NCI-H526 treated with DMSO at 0.1 percent for 48 hours (cell line): ENCODE measurements around the gene CEP72.
"Not testable (repeated sequence)": the region's sequence is repeated elsewhere in the genome, so short reads cannot be mapped to it uniquely, and the experiment has no call there.

Experiments
- DNase-seq: peaks from one replicate; lab custom pipeline; 2025; lab: John Stamatoyannopoulos, UW

The CEP72 gene

DNA sequence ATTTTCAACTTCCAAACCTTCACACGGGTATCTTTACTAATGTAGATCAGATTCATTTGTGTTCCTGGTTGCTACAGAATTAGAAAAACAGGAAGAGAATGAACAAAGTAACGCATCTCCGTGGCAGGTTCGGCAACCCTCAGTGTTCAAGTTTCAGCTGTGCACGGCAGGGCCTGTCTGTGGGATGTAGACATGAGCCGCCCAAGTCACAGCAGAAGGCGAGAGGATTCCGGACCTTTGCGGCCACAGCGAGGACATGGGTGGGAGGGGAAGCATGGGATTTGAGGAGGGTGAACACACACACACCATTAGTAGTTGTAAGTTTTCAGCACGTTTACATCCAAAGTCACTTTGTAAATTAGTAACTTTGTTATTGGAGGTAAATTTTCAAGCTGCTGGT lies 31.7 kb upstream of the CEP72 start:
- DNase-seq: no peak

DNA sequence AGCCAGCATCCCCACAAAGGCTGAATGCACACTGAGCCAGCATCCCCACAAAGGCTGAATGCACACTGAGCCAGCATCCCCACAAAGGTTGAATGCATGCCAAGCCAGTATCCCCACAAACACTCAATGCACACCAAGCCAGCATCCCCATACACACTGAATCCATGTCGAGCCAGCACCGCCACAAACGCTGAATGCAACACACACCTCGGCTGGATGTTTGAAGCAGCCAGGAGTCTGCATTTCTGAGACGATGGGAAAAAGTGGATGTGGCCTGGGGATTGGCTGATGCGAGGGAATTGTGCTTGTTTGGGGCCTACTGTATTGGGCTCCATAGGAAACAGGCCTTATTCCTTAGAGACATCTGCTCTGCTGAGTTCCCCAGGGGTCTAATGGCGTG lies 30.9 kb upstream of the CEP72 start:
- no peak for DNase-seq

DNA sequence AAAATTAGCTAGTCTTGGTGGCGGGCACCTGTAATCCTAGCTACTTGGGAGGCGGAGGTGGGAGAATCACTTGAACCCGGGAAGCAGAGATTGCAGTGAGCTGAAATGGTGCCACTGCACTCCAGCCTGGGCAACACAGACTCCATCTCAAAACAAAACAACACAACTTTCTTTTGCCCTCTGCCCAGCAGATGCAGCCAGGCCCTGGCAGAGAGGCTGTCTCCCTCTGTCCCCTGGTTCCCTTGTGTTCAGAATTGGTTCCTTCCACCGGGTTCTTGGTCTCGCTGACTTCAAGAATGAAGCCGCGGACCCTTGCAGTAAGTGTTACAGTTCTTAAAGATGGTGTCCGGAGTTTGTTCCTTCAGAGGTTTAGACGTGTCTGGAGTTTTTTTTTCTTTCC lies 30.2 kb upstream of the CEP72 start:
- DNase-seq: no peak

DNA sequence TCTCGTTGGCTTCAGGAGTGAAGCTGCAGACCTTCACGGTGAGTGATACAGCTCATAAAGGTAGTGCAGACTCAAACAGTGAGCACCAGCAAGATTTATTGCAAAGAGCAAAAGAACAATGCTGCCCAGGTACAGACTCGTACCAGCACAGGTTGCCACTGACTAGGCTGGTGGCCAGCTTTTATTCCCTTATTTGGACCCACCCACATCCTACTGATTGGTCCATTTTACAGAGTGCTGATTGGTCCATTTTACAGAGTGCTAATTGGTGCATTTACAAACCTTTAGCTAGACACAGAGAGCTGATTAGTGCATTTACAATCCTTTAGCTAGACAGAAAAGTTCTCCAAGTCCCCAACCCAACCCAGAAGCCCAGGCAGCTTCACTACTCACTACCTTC lies 29.7 kb upstream of the CEP72 start:
- not testable (repeated sequence) for DNase-seq

DNA sequence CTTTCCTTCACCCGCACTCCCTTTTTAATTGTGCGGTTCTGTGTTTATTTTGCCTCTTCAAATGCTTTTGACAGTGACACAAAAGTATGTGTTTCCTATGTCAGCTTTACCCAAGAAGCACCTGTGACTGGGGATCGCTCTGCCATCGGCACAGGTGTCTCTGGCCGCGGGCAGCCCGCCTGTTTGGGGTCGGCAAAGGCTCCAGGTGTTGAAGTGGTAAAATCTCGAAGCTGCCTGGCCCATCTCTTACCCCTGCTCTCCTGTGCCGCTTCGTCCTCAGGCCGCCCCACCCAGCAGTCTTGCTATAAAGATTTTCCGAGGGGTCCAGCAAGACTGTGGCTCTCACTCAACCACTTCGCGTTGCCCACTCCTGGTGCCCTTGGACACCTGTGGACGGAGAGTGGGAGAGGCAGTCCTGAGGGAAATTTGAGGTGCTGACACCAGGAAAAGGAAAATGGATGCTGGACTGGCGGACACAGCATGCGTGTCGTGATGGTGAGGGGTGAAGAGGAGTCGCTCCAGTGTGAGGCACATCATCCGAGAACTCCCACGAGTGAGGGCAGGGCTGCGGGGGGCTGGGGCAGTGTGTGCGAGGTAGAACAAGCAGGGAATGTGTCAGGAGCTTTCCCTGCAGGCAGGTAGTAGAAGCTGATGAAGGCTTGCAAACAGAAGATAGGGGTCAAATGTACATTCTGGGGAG lies 29.1 kb upstream of the CEP72 start:
- DNase-seq: no peak

DNA sequence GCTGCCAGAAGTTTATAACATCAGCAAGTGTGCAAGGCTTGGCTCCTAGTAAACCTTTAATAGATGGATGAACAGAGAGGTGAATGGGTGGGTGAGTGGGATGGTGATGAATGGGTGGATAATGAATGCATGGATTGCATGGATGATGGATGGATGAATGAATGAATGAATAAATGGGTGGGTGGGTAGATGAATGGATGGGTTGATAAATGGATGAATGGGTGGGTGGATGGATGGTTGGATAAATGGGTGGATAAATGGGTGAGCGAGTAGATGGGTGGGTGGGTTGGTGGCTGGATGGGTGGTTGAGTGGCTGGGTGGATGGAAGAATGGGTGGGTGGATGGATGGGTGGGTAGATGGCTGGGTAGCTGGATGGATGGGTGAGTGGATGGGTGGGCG lies 28.5 kb upstream of the CEP72 start:
- no peak for DNase-seq

DNA sequence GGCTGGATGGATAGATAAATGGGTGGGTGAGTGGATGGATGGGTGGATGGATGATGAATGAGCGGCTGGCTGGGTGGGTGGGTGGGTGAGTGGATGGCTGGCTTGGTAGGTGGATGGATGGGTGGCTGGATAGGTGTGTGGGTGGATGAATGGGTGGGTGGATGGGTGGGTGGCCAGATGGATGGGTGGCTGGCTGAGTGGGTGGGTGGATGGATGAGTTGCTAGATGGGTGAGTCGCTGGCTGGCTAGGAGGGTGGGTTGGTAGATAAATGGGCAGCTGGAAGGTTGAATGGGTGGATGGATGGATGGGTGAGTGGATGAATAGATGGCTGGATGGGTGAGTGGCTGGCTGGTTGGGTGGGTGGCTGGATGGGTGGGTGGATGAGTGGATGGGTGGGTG lies 27.9 kb upstream of the CEP72 start:
- DNase-seq: no peak

DNA sequence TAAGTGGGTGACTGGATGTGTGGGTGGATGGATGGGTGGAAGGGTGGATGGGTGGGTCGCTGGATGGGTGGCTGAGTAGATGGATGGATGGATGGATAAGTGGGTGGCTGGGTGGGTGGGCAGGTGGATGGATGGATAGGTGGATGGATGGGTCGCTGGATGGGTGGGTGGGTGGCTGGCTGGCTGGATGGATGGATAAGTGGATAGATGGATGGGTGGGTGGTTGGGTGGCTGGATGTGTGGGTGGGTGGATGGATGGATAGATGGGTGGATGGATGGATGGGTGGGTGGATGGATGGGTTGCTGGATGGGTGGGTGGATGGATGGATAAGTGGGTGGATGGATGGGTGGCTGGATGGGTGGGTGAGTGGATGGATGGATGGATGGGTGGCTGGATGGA lies 27.3 kb upstream of the CEP72 start:
- DNase-seq: no peak

DNA sequence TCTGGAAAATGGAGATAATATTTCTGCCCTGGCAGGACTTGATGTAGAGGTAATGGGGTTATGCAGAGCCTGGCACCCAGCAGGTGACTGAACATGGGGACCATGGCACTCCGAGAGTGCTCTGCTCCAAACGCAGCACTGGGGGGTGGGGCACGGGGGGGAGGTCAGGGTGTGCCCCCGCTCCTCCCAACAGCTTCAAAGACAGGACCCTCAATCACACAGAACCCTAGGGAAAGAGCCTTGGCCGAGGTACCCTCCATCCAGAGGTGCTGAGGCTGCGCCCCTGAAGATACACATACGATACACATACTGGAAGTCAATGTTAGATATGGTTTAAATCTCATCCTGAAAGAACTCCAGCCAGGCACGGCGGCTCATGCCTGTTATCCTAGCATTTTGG lies 26.6 kb upstream of the CEP72 start:
- DNase-seq: no peak

DNA sequence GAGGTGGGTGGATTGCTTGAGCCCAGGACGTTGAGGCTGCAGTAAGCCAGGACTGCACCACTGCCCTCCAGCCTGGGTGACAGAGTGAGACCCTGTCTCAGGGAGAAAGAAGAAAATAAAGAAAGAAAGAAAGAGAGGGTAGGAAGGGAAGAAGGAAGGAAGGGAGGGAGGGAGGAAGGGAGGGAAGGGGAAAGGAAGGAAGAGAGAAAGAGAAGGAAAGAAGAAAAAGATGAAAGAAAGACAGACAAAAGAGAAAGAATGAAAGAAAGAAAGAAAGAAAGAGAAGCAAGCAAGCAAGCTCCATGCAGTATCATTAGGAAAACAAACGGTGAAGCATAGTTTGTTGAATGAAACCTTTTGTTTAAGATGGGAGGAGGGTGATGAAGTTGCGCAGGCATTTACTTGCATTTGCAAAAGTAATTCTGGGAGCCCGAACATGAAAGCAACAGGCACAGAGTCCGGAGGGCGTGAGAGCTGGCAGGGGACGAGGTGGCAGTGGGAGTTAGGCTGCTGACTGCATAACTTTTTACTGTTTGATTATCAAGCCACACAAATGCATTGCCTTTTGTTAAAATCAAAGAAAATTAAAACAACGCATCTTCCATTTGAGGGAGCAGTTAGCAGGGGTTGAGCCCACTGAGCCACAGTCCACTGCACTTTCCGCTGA lies 26.0 kb upstream of the CEP72 start:
- no peak for DNase-seq

DNA sequence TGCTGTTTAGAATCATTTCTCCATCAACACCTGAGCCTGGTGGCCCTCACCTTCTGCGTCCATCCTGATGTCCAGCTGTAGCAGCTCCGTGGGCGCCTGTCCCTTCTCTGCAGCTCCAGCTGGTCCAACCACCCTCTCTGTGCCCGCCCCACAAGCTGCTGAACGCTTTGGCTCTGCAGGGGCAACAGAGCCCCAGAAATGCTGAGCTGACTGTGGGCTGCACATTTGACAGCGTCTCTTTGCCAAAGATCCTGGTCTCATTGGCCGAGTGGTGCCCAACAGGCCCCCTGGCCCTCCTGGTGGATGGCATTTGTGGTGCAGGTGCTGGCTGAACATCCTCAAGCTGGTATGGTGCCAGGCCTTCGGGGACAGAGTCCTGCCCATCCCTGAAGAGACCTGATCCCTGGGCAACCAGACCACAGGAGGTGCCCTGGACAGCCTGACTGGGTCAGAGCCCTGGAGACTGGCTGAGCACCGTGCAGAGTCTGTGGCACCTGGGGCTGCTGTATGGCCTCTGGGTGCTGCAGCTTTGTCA lies 25.3 kb upstream of the CEP72 start:
- DNase-seq: no peak

DNA sequence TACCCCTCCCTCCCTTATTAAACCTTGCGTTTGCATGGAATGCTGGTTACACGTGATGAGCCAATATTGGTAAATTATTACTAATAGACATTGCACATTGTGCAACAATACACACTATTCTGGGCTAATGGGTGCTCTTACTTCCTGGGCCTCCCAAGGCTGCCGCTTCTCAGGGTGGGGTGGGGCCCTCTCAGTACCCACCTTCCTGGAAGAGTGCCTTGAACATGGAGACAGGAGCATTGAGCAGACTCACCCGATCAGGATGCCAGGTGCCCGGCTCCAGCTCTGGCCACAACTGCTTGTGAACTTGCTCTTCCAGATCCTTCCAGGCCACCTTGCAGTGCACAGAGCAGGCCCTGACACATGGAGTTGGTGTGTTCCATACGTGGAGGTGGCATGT lies 24.7 kb upstream of the CEP72 start:
- DNase-seq: no peak

DNA sequence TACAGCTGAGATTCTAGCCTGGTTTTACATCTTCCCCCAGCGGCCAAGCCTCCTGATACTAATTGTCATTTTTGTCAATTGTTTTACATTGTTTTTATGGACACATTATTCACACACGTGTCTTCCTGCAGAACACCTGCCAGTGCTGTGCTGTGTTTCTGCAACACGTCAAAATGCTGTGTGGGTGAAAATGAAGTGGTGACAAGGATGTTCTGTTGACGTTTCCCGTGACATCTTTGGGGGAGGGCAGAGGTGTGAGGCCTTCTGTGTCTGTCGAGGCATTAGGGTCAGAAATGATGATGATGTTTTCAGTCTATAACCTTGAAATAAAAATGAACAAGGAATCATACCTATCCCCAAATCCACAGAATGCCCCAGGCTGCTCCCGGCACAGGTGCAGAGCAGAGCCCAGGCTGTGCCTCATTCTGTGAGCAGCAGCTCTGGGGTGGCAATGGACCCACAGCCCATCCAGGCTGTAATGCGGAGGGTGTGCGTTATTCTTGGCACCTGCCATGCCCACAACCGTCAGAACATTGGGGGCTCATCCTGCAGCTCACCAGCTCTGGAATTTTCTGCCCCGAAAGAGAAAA lies 23.6 kb upstream of the CEP72 start:
- DNase-seq: no peak

DNA sequence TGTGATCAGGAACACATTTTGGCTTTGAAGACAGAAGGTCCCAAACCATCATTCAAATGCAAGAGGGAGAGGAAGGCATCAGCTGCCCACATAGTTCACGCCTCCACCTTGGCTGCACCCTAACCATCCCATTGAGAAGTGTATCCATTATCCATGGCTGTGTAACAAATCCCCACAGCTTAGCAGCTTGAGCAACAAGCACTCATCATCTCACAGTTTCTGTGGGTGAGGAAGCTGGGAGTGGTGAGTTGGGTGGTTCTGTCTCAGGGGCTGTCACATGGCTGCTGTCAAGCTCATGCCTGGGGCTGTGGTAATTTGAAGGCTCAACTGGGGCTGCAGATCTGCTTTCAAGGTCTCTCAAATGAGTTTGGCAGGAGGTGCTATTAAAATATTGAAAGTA lies 23.0 kb upstream of the CEP72 start:
- DNase-seq: no peak

DNA sequence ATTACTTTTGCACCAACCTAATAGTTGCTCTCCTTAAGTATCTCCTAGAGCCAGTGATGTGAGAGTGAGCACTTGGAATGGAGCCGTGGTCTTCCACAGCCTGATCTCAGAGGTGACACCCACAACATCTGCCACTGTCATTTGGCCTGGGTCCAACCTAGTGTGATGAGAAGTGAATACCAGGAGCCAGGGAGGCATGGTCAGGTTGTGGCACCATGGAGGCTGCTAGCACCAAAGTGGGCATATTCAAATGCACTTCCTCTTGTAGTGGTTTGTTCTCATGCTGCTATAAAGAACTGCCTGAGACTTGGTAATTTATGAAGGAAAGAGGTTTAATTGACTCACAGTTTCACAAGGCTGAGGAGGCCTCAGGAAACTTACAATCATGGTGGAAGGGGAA lies 22.6 kb upstream of the CEP72 start:
- no peak for DNase-seq

DNA sequence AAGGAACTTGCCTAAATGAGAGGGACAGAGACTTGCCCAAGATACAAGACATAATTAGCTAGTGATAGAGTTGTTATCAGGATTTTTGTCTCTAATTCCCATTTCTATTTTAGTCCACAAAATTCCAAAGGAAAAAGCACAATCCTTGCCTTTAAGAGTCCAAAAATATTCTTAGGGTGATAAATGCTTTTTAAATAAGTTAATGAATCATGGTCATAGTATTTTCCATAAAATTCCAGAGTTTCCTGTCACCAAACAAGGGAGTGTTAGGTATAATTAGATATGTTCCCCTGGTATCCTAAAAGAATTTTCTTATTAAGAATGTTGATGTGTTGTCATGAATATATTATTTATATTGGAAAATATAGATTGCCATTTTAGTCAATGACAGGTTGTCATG lies 21.8 kb upstream of the CEP72 start:
- DNase-seq: no peak

DNA sequence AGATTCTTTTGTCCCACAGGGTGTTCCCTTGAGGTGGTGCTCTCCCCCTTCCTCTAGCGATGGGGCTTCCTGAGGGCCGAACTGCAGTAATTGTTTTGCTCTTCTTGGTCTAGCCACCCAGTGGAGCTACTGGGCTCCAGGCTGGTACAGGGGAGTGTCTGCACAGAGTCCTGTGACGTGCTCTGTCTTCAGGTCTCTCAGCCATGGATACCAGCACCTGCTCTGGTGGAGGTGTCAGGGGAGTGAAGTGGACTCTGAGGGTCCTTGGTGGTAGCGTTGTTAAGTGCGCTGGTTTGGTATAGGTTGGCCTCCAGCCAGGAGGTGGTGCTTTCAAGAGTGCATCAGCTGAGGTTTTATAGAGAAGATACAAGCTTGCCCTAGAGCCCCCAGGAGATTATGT lies 20.4 kb upstream of the CEP72 start:
- no peak for DNase-seq

DNA sequence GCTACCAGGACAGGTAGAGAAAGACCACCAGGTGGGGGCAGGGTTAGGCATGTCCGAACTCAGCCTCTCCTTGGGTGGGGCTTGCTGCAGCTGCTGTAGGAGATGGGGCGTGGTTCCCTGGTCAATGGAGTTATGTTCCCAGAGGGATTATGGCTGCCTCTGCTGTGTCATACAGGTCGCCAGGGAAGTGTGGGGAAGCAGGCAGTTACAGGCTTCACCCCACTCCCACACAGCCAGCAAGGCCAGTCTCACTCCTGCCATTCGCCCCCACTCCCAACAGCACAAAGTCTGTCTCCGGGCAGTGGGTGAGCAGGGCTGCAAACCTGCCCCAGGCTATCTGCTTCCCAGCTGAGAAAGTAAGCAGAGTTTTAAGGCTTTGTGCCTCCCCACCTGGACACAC lies 20.0 kb upstream of the CEP72 start:
- DNase-seq: no peak

DNA sequence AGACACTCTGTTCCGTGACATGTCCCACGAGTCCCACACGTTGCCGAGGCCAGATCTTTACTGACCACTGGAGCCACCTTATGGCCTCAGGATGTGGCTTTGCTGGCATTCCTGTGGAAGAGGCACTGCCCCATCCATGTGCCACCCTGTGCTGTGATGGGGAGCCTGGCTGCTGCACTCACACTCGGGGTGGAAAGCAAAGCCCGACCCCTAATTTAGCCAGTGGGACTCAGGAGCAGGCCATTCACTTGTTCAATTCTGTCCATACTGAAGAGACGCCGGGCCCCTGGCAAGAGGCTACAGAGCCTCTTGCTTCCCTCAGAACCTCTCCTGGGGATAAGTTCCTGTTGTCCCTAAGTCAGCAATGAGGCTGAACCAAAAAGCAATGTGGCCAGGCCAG lies 18.6 kb upstream of the CEP72 start:
- no peak for DNase-seq

DNA sequence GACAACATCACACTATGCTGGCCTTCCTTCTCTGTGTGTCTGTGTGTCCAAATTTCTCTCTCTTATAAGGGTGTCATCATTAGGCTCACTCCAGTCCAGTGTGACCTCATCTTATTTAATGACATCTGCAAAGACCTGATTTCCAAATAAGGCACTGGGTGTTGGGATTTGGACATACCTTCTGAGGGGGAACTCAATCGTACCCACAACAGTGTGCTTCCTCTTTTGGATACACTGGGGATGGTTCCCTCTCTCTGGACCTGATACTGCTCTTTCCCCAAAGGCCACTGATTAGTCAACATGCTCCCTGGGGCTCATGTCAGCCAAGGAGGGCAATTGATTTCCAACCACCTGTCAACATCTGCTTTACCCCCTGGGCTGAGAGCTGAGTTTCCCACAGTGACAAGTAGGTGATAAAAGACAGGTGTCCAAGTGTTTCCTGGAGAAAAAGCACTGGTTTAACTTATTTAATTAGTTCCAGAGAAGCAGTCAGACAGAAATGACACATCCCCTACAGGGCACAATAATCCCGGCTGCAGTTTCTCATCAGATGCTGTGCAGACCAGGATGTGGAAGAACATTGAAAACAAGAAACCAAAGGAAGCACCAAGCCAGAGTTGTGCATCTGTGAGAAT lies 17.8 kb upstream of the CEP72 start:
- no peak for DNase-seq

DNA sequence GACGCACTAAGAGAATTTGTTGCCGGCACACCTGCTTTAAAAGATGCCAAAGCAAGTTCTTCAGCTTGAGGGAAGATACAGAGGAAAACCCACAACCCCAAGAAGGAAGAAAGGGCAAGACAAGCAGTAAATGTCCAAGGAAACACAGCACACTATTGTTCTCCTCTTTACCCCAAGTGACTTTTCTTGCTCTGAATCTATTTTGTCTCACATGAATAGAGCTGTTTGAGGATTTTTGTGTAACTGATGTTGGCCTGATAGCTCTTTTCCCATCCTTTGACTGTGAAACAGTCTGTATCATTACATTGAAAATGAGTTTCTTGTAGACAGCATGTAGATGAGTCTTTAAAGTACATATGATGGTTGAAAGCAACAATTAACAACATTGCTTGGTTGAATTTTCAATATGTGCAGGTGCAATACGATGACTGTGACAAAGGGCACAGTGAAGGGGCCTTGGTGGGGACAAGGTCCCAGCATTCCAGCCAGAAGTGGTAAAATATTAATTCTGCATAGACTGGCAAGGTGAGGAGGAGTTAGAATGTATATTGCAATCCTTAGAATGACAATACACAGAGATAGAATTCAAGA lies 16.8 kb upstream of the CEP72 start:
- DNase-seq: no peak

DNA sequence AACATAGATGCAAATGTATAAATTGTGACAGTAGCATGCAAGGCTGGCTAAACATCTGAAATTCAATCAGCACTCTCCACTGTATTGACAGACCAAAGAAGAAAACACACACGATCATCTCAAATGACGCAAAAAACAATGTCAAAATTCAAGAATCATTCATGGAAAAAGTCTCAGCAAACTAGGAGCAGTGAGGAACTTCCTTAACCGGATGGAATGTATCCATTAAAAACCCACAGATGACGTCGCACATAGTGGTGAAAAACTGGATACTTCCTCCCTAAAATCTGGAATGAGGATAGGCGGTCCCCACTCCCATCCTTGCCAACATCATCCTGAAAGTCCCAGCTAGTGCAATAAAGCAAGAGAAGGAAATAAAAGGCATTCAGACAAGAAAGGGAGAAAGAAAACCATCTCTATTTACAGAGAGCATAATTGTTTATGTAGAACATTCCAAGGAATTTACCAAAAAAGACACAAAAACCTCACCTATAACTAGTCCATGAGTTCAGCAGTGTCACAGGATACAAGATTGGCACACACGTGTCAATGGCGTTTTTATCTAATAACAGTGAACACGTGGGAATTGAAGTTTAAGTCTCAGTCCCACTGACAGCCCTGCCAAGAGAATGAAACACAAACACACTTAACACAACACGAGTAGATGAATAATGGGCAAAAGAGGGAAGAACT lies 14.1 kb upstream of the CEP72 start:
- no peak for DNase-seq
